Activated CD8-positive, alpha-beta memory T cell treated with anti-CD3 and anti-CD28 coated beads, Interleukin-2, amount 10 ng/mL, durations not matched to agents 7 days and 5 days (primary cell): Measurements from ENCODE around the gene GARIN5A. TPM values are rescaled to one million over a fixed set of nuclear protein-coding genes. Genes with fewer than 3 reads are reported as not detected.

ENCODE experiments used
- total RNA-seq, 2 experiments: library from RNA; stranded (reverse); gene quantifications; one replicate each; pipeline ENCODE4 v1.2.3, GENCODE V29; 2021

GARIN5A gene
- total RNA-seq, 2 experiments from 2014 or later = not detected

Other genes with a start within 250 kb of the GARIN5A start
- gene KCNC3, start 147.5 kb downstream of the GARIN5A start, total RNA-seq = 1 to 10 TPM; 1.3 to 2.3 TPM
- 1 to 10 TPM; 5.3 to 8.8 TPM for gene NAPSA, start 111.2 kb downstream of the GARIN5A start, total RNA-seq
- 10 to 100 TPM; 62.2 to 69.8 TPM for gene NR1H2, start 100.4 kb downstream of the GARIN5A start, total RNA-seq
- 100 to 1,000 TPM; 158 to 215 TPM for gene POLD1, start 92.5 kb downstream of the GARIN5A start, total RNA-seq
- under 1 TPM; 0.23 to 0.66 TPM for gene SPIB, start 57.9 kb downstream of the GARIN5A start, total RNA-seq
- not detected for gene MYBPC2, start 44.0 kb downstream of the GARIN5A start, total RNA-seq
- gene EMC10, start 341 bp downstream of the GARIN5A start, total RNA-seq = 10 to 100 TPM; 47.8 to 57.2 TPM
- gene JOSD2, start 34.3 kb upstream of the GARIN5A start, total RNA-seq = 10 to 100 TPM; 40.2 to 41.7 TPM
- gene ASPDH, start 37.1 kb upstream of the GARIN5A start, total RNA-seq = not detected
- gene LRRC4B, start 91.6 kb upstream of the GARIN5A start, total RNA-seq = not detected
- gene SYT3, start 163.0 kb upstream of the GARIN5A start, total RNA-seq = not detected
- gene C19orf81, start 172.6 kb upstream of the GARIN5A start, total RNA-seq = under 1 TPM in 1 of 2 experiments, not detected in 1; 0.70 TPM
- gene SHANK1, start 243.0 kb upstream of the GARIN5A start, total RNA-seq = not detected
- gene CLEC11A, start 246.5 kb upstream of the GARIN5A start, total RNA-seq = under 1 TPM; 0.61 to 0.89 TPM